Spleen (tissue), 7 donors: ENCODE data around the gene SPATA33.

ENCODE experiments used
- CTCF ChIP-seq, 11 experiments: fragments of 200-600 bp in 7 of 11; fragments of 450-650 bp in 4 of 11; sonication (generic) in 4 of 11; IDR thresholded peaks in 8 of 11; conservative IDR thresholded peaks in 3 of 11; 1 replicate in 7 of 11; 2 replicates in 4 of 11; pipeline versions ENCODE4 v1.4.0 to v1.8.0; 2016 to 2021; ENCODE audit warnings: antibody characterized with exemption in 11 of 11, inconsistent platforms in 4 of 11, mild to moderate bottlenecking in 1 of 11
- POLR2A ChIP-seq, 3 donors: fragments of 450-650 bp; IDR thresholded peaks; one replicate each; pipeline ENCODE4 v1.5.1; 2017; ENCODE audit warnings: antibody characterized with exemption in 3 of 3, mild to moderate bottlenecking in 1 of 3
- POLR2AphosphoS5 ChIP-seq, 3 donors: sonication (generic); formaldehyde crosslinking; IDR thresholded peaks; one replicate each; pipeline ENCODE4 v1.5.1; 2017; ENCODE audit warnings: antibody characterized with exemption in 3 of 3
- donor health status: DM: no; HTN: no; CAD: no; lungs with moderate emphysema.
- donor health status: DM: no; HTN: no; CAD: no.
- donor health status: DM: no; HTN: no; CAD: no.

GRCh38 chr16:89690392-89690901, 32.8 kb downstream of the SPATA33 start:
- TF ChIP-seq CTCF (IDR thresholded peaks at IDR 0.05 in 8 of 11, conservative IDR thresholded peaks at IDR 0.05 in 3 of 11) (no peak), POLR2A (IDR thresholded peaks at IDR 0.05) (no peak), POLR2AphosphoS5 (IDR thresholded peaks at IDR 0.05) (peak in 1 of 3 donors; percentile 12)
